Lower leg skin (tissue), 3 donors: Measurements from ENCODE around the gene PGLYRP3.

Experiments used
- CTCF ChIP-seq, 3 donors: fragments of 450-650 bp; IDR thresholded peaks; one replicate each; pipeline ENCODE4 v1.5.1; 2016; ENCODE audit warnings: antibody characterized with exemption in 3 of 3, mild to moderate bottlenecking in 3 of 3, moderate library complexity in 2 of 3
- POLR2A ChIP-seq, 2 donors: fragments of 450-650 bp; IDR thresholded peaks; one replicate each; pipeline ENCODE4 v1.6.1; 2016 to 2017; ENCODE audit warnings: antibody characterized with exemption in 2 of 2, mild to moderate bottlenecking in 1 of 2, moderate library complexity in 1 of 2

DNA sequence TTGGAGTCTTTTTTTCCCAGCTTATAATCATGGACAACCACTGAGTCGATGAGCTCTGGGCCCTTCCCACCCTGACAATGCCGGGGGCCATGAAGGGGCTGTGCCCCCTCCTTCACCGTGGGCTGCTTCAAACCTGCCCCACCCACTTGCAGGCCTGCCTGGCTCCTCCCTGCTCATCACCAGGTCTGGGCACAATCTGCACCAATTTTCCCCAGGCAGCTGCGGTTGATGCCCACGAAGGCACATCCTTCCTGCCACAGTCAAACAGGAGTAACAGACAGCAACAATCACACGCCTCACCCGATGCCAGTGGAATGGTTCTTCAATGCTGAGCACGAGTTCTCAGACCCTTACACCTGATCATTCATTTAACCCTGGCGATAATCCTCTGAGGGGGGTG, 18.9 kb downstream of the PGLYRP3 start:
- TF ChIP-seq POLR2A (IDR thresholded peaks at IDR 0.05), result no peak
- no peak for TF ChIP-seq CTCF (IDR thresholded peaks at IDR 0.05)
